Cardiac fibroblast (primary cell): ENCODE measurements around the gene ZYG11A.

ENCODE experiments used
- DNase-seq, 2 donors: peaks; one replicate each; pipeline versions ENCODE4 v3.0.0 to v3.0.0-alpha.2; 2010; ENCODE audit warnings: low read depth in 2 of 2
- H3K4me3 ChIP-seq, 2 donors: replicated peaks in 1 of 2; 1 replicate in 1 of 2; 2 replicates in 1 of 2; pipeline ENCODE4 v1.5.1; 2011; ENCODE audit warnings: low read depth in 2 of 2, low read length in 2 of 2, mild to moderate bottlenecking in 2 of 2, moderate library complexity in 1 of 2
- TF ChIP-seq, protein P1 (sequence below): IDR thresholded peaks from one replicate; pipeline ENCODE4 v1.5.1; 2011; ENCODE audit warnings: low read depth, mild to moderate bottlenecking, low read length, inconsistent platforms

Gene ZYG11A

DNA sequence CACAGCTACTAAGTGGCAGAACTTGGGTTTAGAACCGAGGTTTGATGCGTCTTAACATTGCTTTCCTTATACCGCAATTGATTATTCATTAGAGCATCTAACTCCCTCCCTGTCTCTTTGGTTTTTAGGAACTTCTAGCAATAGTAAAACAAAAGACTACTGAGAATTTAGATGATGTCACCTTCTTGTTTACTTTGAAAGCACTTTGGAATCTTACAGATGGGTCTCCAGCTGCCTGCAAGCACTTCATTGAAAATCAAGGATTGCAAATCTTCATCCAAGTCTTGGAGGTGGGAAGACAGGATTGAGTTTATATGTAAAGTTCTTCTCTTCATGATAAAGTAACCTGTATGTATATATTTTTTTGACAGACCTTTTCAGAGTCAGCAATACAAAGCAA is 35.0 kb downstream of the ZYG11A start:
- DNase-seq: no peak
- H3K4me3 ChIP-seq: no peak overlapping the region
- TF ChIP-seq, protein P1, sequence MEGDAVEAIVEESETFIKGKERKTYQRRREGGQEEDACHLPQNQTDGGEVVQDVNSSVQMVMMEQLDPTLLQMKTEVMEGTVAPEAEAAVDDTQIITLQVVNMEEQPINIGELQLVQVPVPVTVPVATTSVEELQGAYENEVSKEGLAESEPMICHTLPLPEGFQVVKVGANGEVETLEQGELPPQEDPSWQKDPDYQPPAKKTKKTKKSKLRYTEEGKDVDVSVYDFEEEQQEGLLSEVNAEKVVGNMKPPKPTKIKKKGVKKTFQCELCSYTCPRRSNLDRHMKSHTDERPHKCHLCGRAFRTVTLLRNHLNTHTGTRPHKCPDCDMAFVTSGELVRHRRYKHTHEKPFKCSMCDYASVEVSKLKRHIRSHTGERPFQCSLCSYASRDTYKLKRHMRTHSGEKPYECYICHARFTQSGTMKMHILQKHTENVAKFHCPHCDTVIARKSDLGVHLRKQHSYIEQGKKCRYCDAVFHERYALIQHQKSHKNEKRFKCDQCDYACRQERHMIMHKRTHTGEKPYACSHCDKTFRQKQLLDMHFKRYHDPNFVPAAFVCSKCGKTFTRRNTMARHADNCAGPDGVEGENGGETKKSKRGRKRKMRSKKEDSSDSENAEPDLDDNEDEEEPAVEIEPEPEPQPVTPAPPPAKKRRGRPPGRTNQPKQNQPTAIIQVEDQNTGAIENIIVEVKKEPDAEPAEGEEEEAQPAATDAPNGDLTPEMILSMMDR: no peak

DNA sequence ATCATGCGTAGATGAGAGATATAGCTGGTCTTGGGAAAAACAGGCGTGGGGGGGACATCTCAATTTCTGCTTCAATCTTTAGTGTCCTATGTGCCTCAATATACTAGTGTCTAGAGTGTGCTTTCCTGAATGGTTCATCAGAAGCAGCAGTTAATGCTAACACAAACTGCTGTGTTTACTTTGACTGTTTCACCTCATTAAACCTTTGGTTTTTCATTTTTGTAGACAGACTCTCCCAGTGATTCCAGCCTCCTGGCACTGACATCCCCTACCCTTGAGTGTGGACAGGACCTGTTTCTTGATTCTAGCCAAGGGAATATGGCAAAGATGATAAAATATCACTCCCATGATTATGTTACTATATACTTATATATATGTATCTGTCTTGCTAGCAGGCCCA is 37.6 kb downstream of the ZYG11A start:
- H3K4me3 ChIP-seq: no peak overlapping the region
- TF ChIP-seq, protein P1: no peak
- DNase-seq: no peak

DNA sequence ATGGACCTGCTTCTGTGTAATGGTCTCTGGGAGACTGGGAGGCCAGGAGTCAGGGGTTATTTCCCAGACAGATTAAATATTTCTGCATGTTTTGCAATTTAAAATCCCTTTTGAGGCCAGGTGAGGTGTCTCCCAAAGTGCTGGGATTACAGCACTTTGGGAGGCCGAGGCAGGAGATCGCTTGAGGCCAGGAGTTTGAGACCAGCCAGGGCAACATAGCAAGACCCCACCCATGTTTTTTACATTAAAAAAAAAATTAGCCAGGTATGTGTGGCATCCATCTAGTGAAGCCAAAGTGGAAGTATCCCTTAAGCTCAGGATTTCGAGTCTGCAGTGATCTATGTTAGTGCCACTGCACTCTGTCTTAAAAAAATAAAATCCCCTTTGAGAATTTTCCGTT is 44.9 kb downstream of the ZYG11A start:
- DNase-seq: no peak
- H3K4me3 ChIP-seq: no peak overlapping the region
- TF ChIP-seq, protein P1: no peak

DNA sequence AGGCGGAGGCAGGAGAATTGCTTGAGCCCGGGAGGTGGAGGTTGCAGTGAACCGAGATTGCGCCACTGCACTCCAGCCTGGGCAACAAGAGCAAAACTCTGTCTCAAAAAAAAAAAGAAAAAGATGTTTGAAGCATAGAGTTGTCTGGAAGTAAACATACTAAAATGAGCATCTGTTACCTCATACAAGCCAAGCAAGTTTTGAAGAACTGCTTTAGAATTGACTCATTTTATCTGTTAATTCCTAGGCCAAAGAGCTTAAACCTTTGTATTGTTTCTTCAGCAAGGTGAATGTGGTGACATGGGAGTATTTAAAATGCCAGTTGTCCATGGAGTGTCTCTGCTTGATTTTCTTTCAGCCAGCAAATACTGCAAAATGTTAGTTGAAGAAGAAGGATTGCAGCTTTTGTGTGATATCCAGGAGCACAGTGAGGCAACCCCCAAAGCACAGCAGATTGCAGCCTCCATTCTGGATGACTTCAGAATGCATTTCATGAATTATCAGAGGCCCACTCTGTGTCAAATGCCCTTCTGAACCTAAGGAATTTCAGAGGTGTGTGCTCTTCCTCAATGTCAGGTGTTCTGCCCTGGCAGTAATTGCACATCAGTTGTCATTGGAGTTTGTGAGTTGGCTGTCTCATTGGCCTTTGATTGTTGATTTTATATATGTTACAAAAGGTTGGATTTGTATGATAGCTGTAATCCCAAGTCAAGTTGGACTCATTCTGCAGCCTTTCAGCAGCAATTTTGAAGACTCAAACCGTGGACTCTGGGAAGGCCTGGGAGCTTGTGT is 50.1 kb downstream of the ZYG11A start:
- H3K4me3 ChIP-seq: no peak overlapping the region
- TF ChIP-seq, protein P1: no peak
- no peak for DNase-seq

DNA sequence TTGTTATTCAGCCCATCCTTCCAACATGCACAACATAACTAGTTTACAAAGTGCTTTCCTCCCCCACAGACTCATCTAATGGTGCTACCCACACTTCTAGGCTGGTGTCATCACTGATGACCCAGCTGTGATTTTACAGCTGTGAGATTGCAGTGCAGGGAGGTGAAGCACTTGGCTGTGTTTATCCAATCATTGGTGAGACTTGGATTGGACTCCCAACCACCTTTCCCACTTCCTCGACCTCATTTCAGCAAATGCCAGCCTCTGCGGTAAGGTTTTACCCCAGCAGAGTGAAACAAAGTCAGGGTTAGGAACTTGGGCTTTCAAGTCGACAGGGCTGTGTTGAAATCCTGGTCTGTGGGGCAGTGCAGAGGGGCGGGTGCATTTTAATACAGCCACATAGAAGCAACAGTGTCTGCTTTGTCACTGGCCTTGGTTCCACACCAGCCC is 56.9 kb downstream of the ZYG11A start:
- TF ChIP-seq, protein P1: no peak
- H3K4me3 ChIP-seq: no peak overlapping the region
- peak in 1 of 2 donors; percentile 11 for DNase-seq

DNA sequence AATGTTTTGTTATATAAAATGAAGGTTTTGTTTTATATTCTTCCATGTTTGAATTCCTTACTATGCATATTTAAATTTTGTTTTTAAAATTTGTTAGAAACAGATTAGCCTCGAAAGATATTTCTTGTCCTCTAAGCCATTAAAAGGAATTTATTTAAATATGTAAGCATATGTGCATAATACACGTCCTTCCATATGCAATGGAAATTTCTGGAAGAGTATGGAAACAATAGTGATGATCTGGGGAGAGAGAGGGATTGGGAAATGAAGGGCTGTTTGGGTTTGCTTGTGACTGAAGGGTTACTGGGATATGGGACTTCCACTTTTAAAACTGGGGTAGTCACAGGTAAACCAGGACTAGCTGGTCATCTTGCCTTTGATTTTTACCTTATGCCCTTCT is 57.8 kb downstream of the ZYG11A start:
- DNase-seq: no peak
- TF ChIP-seq, protein P1: no peak
- no peak overlapping the region for H3K4me3 ChIP-seq
